GM19238 (cell line): ENCODE data around the gene DDI2.

ENCODE experiments used
- DNase-seq: peaks from one replicate; pipeline ENCODE4 v3.0.0; 2011; ENCODE audit warnings: low spot score; ENCODE audit not compliant: insufficient read length

DDI2 gene

DNA sequence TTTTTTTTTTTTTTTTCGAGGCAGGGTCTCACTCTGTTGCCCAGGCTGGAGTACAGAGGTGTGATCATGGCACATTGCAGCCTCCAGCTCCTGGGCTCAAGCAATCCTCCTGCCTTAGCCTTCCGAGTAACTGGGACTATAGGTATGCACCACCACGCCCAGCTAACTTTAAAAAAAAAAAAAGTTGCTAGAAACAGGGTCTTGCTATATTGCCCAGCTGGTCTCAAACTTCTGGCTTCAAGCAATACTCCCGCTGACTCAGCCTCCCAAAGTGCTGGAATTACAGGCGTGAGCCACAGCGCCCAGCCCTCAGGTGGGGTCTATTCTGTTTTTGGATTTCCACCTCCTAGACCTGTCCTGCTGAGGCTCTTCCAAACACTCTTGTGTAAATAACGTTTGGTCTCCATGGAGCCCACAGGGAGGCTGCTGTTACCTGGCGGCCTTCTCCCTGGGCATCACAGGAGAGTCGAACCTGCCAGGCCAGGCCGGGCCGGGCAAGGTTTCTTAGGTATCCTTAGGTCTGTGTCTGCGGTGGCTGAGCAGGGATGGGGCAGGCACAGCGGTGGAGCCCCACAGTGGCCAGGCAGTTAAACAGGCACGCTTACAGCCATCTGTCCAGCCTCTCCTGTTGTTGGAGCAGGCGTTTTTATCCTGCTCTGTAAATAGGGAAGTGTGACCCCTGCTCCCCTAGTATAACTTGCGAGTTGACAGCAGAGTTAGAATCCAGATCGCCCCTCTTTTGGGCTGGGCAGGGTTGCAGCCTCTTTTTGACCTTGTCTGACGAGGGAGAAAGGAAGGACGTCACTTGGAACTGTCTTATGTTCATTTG lies 85.7 kb downstream of the DDI2 start:
- no peak for DNase-seq

DNA sequence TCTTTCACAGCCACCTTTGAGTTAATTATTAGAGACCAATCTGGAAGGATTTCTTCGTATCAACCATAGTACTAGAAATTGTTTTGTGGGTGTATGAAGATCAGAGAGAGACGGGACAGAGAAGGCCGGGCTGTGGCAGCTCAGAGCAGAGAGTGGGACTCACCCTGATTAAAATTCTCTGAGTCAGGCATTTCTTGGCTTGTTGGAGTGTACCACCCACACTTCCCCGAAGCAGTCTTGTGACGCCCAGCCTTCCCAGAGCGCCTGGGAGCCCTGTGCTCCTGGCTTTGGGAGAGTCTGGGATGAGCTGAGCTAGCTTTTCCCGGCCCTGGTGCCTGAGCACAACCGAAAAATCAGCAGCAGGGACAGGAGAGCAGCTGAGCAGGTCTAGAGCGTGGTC lies 86.3 kb downstream of the DDI2 start:
- DNase-seq, result no peak

DNA sequence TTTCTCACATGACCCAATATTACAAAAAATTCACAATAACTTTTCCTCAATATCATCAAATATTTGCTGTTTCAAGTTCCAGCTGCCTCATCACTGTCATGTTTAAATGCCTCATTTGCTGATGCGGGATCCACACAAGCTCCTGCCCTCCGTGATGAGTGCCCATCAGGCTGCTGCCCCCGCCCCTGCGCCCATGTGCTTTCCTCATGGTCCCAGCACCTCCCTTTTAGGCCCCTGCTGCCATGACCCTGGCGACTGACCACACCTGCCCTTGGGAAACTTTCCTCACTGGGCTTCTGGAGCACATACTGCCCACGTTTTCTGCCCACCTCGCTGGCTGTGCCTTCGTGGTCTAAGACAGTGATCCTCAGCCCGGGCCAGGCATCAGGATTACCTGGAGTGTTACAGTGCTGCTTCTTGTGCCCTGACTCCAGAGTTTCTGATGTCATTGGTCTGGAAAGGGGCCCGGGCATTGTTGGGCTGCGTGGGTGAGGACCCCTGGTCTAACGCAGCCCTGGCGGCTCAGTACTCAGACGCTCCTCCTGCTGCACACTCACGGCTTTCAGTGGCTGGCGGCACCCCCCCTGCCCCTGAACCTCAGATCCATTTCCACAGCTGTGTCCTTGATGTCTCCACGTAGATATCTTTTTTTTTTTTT lies 87.4 kb downstream of the DDI2 start:
- no peak for DNase-seq

DNA sequence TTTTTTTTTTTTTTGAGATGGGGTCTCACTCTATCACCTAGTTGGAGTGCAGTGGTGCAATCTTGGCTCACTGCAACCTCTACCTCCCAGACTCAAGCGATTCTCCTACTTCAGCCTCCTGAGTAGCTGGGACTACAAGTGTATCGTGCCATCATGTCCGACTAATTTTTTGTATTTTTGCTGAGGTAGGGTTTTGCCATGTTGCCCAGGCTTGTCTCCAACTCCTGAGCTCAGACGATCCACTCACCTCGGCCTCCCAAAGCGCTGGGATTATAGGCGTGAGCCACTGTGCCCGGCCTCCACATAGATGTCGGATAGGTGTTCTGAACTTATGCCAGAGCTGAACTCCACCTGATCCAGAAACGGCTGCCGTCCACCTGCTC lies 87.9 kb downstream of the DDI2 start:
- DNase-seq, result no peak

DNA sequence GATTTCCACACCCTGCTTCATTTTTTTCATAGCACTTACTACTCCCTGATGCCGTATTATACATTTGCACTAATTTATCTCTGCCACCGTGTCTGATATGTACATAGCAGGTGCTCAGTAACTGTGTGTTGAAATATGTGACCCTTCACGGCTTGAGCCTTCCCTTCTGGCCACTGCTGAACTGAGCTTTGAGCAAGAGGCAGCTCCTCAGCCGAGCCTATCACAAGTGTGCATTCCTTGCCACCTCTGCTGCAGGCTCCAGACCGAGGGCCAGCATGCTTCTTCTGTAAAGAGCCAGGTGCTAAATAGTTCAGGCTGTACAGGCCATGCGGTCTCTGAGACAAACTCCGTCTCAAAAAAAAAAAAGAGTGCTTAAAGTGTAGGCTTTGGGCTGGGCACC lies 89.5 kb downstream of the DDI2 start:
- no peak for DNase-seq

DNA sequence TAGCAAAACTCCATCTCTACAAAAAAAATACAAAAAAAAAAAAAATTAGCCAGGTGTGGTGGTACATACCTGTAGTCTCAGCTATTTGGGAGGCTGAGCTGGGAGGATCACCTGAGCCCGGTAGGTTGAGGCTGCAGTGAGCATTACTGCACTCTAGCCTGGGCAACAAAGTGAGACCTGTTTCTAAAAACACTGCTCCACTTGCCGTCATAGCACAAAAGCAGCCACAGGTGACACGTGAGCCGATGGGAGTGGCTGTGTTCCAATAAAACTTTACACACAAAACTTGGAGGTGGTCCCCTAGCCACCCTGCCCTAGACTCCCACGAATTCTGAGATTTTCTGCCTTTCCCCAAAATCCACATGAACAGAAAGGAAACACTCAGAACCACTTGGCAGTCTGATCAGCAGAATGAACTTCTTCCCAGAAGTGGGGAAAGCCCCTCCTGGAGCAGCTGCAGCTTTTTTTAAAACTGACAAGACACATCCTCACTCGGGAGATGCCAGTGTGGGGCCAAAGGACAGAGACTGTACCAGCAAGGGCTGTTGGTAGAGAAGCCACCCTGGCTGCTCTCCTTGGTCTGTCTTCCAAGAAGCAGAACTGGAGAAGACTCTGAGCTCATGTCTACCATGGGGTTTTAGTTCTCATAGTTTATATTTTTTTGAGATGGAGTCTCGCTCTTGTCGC lies 90.1 kb downstream of the DDI2 start:
- DNase-seq, result no peak

DNA sequence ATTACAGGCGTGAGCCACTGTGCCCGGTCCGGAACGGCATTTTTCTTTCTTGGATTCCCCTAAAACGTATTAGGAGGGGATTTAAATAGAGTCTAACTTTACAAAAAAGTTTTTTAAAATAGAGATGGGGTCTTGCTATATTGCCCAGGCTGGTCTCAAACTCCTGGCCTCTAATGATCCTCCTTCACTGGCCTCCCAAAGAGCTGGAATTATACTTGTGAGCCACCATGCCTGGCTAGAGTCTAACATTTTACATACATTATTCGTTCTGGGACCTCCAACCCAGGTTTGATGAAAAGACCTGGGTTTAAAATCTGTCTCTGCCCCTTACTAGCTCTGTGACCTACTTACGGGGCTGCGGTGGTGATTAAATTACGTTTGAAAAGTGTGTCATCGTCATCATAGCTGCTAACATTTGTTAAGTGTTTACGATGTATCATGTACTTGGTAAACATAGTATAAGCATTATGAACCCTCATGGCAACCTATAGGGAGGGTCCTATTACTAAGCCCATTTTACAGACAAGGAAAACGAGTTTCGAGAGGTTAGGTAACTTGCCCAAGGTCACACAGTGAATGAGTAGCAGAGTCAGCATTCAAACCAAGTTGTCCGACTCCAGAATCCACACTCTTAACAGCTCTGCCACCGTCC lies 91.4 kb downstream of the DDI2 start:
- DNase-seq, result no peak

DNA sequence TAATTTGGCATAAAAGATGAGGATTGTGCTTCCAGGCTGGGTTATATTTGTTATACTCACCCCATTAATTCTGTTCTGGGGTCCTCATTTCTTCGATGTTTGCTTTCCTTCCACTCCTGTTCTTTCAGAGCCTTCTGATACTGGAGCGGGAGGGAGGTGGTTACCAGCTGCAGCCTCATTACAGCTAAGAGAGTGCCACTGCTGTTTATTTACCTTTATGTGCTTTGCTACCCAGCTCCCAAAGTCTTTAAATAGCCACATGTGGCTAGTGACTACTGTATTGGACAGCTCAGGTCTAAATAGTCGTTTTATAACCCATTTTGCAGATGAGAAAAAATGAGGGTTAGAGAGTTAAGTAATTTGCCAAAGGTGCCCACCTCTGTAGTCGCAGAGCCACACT lies 92.0 kb downstream of the DDI2 start:
- DNase-seq, result no peak

DNA sequence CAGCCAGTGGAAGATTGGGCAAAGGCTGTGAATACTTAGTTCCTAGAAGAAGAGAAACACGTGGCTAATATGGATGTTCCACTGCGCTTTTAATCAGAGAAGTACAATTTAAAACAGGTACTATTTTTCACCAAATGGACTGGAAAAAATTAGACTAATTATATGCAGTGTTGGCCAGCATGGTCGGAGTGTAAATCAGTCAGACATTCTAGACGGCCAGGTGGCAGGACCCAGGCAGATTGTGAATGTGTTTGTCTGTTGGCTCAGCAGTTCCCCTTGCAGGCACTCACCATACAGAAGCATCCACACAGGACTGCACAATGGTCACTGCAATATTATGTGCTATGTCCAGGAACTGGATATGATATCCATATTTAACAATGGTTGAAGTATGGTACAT lies 94.9 kb downstream of the DDI2 start:
- no peak for DNase-seq

DNA sequence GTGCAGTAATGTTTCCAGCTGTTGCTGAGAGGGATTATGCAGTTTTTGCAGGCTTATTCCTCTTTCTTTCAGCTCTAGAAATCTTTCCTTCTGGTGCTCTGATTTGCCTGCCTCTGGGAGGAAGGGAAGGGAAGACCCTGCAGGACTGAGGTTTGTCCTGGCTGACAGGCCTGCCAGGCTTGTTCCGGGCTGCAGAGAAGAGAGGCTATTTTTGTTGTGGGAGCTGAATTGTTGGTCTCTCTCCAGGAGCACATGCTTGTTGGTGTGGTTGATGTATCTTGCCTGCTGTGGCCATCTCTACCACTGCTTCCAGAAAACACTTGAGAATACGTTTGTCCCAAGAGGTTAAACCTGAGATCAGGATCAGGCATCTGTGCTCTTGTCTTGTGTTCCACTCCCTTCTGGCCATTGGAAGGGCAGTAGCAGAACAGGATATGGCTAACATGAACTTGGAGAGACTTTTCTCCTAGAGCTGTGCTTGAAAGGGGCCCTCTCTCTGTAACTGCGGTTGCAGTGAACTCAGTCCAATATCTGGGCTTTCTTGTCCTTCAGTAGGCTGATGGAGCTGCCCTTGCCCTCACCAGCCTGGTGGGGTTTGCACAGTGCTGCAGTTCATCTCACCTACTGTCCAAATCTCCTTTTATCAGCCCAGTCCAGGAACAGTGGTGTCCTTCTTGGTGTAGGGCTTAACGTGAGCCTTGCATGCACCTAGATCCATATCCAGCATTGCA lies 97.3 kb downstream of the DDI2 start:
- DNase-seq, result no peak

DNA sequence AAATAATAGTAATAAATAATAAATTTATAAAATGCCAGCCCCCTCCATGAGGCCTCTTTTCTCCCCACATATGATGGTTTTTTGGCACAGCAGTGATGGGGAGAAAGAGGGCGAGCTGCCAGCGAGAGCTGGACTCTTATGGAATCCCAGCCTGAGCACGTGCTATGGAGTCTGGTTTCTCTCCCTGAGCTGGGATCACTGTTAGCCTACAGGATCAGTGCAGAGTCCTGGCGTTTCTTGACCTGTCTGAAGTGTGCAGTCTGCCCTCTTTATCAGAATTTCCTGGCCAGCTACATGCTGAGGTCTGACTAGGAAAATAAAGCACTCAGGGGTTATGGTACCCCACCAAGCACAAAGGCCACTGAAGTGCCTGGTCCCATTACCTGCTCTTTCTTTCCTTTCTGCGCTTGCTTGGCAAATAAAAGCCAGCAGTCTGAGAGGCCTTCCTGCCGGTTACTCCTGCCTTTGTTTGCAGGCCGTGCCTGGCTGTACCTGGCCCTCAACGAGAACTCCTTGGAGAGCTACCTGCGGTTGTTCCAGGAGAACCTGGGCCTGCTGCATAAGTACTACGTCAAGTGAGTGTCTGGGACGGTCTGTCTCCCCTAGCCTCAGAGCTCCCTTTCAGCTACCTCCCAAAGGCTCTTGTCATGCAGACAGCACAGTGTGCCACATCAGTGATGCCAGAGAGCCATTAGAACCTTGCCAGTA lies 100.3 kb downstream of the DDI2 start:
- no peak for DNase-seq

DNA sequence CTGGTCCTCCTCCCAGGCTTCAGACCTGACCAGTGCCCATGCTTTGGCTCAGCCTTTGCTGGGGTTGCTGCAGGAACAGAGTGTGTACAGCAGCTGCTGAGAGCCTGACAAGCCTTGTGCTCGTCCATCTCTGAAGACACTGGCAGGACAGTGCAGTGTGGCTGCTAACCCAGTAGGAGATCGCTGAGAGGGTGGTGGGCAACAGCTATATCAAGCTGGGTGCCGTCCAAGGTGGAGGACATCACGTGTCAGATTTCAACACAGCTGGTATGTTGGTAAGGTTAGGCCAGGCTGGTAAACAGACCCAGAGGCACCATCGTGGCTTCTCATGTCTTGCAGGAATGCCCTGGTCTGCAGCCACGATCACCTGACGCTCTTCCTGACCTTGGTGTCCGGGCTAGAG lies 100.9 kb downstream of the DDI2 start:
- no peak for DNase-seq
